Activated T-helper 1 cell treated with anti-CD3 and anti-CD28 coated beads, Interleukin-12 subunit alpha, Interleukin-12 subunit beta, Interleukin-2, Interleukin-4 antibody, amounts not matched to agents 30 ng/mL and 10 ng/mL and 1 ng/mL, durations not matched to agents 14 hours and 24 hours and 36 hours (primary cell): ENCODE results near the gene AFF4. TPM values are rescaled to one million over a fixed set of nuclear protein-coding genes. Genes with fewer than 3 reads are reported as not detected.
A peak's percentile ranks its signal among the peaks of the same experiment; 100 is the strongest.

Source experiments
- DNase-seq: peaks from one replicate; pipeline ENCODE4 v3.0.0; 2021; ENCODE audit warnings: low spot score
- H3K27ac Mint-ChIP-seq: one replicate; pipeline ENCODE4 v1.8.0; 2021; ENCODE audit warnings: mild to moderate bottlenecking, mixed read lengths
- H3K27me3 Mint-ChIP-seq: one replicate; pipeline ENCODE4 v1.8.0; 2022; ENCODE audit warnings: mild to moderate bottlenecking, moderate library complexity, mixed read lengths; ENCODE audit not compliant: insufficient read depth
- H3K36me3 Mint-ChIP-seq: one replicate; pipeline ENCODE4 v1.8.0; 2021; ENCODE audit warnings: low read depth, mixed read lengths
- H3K4me1 Mint-ChIP-seq: one replicate; pipeline ENCODE4 v1.8.0; 2021; ENCODE audit warnings: low read depth, mixed read lengths
- H3K4me3 Mint-ChIP-seq: one replicate; pipeline ENCODE4 v1.8.0; 2021; ENCODE audit warnings: mild to moderate bottlenecking, moderate library complexity, mixed read lengths
- H3K9me3 Mint-ChIP-seq: one replicate; pipeline ENCODE4 v1.8.0; 2021; ENCODE audit warnings: mixed read lengths
- intact Hi-C: fragments of 100-400 bp; cut with micrococcal nuclease; formaldehyde crosslinking; loops from one replicate; pipeline ENCODE4 v1.15.1; 2024
- total RNA-seq: library from RNA; stranded (reverse); gene quantifications from 2 replicates; pipeline ENCODE4 v1.2.3, GENCODE V29; 2022

AFF4 gene
- total RNA-seq, 1 donor from 2014 or later = 40.9 TPM

GRCh38 chr5:132873119-132873929 is 90.1 kb downstream of the AFF4 start, which contains the start of gene LEAP2:
TSS of gene LEAP2 (plus strand) at chr5:132873668. CDS start at chr5:132873695, 27 bp downstream.
- Mint-ChIP-seq H3K4me1 (peaks cover 11% of the 10 kb centered on the region), H3K9me3 (no peaks in the 10 kb centered on the region), H3K4me3 (no peak within 1 kb of the TSS), H3K27ac (no peak within 1 kb of the TSS), H3K36me3 (peaks cover 33% of the 10 kb centered on the region), H3K27me3 (no peaks in the 10 kb centered on the region)
- no peak for DNase-seq
- intact Hi-C loops = no loop called here

DNA sequence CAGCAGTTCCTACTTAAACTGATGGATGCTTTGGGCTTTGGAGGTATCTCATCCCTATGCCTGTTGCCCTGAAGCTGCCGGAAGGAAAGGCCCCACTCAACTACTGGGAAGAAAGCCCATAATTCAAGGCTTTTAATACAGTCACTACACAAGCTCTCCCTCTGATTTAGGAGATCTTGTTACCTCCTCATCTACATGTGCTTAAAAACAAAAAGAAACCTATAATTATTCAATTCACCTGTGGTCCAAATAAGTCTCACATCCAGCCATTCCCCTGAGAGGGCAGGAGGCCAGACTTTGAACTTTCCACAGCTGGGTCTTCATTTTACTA is 90.7 kb downstream of the AFF4 start:
- intact Hi-C loops = no loop called here
- H3K4me1 Mint-ChIP-seq = peaks cover 17% of the 10 kb centered on the region

GRCh38 chr5:132871459-132872284 is 91.8 kb downstream of the AFF4 start:
- no peak overlapping the region for H3K27ac Mint-ChIP-seq
- H3K4me1 Mint-ChIP-seq = peaks cover 25% of the 10 kb centered on the region
- peaks cover 33% of the 10 kb centered on the region for H3K36me3 Mint-ChIP-seq
- no peaks in the 10 kb centered on the region for H3K27me3 Mint-ChIP-seq
- H3K4me3 Mint-ChIP-seq = no peak overlapping the region
- no peak for DNase-seq
- intact Hi-C loops = no loop called here
- no peaks in the 10 kb centered on the region for H3K9me3 Mint-ChIP-seq

More for the DNA sequence above, 90.7 kb downstream of the AFF4 start:
- Mint-ChIP-seq H3K27me3 (no peaks in the 10 kb centered on the region), H3K27ac (no peak overlapping the region), H3K9me3 (no peaks in the 10 kb centered on the region), H3K36me3 (peaks cover 30% of the 10 kb centered on the region), H3K4me3 (no peak overlapping the region)
- DNase-seq = no peak

GRCh38 chr5:132870801-132871200 is 92.6 kb downstream of the AFF4 start:
- no peak overlapping the region for H3K4me3 Mint-ChIP-seq
- H3K4me1 Mint-ChIP-seq = peaks cover 26% of the 10 kb centered on the region
- intact Hi-C loops = no loop called here
- no peak overlapping the region for H3K27ac Mint-ChIP-seq
- H3K9me3 Mint-ChIP-seq = no peaks in the 10 kb centered on the region
- no peaks in the 10 kb centered on the region for H3K27me3 Mint-ChIP-seq
- no peak for DNase-seq
- peaks cover 35% of the 10 kb centered on the region for H3K36me3 Mint-ChIP-seq

DNA sequence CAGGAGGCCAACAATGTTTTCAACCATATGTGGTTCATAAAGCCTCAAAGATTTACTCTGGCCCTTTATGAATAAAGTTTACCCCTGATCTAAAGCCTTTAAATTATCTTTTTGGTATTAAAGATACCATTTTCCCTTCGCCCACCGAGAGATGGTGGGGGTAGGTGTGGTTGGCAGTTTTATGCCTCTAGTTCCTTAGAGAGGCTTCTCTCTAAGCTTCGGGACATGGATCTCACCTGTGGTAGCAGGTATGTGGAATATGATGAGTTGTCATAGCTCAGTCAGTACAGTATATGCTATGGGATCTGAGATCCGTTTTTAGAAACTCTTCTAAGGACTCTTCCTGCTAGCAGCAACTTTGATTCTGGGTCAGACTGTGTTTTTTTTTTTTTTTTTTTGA is 94.7 kb downstream of the AFF4 start:
- Mint-ChIP-seq H3K4me3 (peak overlapping the region; percentile 95), H3K27ac (no peak overlapping the region), H3K36me3 (peaks cover 32% of the 10 kb centered on the region), H3K4me1 (peaks cover 33% of the 10 kb centered on the region), H3K27me3 (no peaks in the 10 kb centered on the region), H3K9me3 (no peaks in the 10 kb centered on the region)
- intact Hi-C loops = loop anchor here (5.0 kb wide), 2 partner anchors 371 to 641 kb away; partner anchors contain the start of gene P4HA2
- DNase-seq = no peak

- Mint-ChIP-seq H3K4me1 (peaks cover 33% of the 10 kb centered on the region), H3K9me3 (no peaks in the 10 kb centered on the region), H3K4me3 (peak overlapping the region; percentile 95), H3K36me3 (peaks cover 24% of the 10 kb centered on the region), H3K27me3 (no peaks in the 10 kb centered on the region), H3K27ac (peak overlapping the region; percentile 99)
- DNase-seq = no peak
- intact Hi-C loops = loop anchor here (2.0 to 5.0 kb wide), 7 partner anchors 16 to 1232 kb away; partner anchors contain the start of genes P4HA2, RAPGEF6 and ZCCHC10
These were observed 96.4 kb downstream of the AFF4 start for GRCh38 chr5:132867046-132867451.

DNA sequence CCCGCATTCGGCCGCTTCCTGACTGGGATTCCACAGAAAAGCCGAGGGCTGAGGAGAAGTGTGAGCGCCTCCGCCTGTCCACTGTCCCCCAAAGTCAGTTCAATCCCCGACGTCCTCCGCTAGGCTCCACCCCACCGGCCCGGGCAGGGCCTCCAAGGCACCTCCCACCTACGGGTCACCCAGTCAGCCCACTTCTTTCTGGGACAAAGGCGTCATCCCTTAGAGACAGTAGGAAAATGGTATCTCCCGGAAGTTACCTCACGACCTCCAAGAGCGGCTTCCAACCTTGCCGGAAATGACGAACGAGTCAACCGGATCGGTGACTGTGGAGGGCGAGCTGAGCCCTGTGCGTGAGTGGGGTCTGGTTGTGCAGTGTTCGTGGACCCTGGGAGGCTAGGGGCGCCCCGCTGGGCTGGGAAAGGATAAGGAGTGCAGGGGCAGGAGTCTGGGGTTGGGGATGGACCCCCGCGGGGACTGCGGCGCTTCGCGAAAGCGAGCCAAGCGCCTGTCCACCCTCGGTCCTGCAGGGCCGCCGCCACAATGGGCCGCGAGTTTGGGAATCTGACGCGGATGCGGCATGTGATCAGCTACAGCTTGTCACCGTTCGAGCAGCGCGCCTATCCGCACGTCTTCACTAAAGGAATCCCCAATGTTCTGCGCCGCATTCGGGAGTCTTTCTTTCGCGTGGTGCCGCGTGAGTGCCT is 96.9 kb downstream of the AFF4 start, which contains the start of the genes GDF9 and UQCRQ:
TSS of gene GDF9 (minus strand) at position 128 of the 704 bp plus-strand sequence. CDS start 1,936 bp downstream, outside the sequence.
TSS of gene UQCRQ (plus strand) at position 301 of the 704 bp plus-strand sequence. CDS start at position 541, 240 bp downstream.
- Mint-ChIP-seq H3K36me3 (peaks cover 24% of the 10 kb centered on the region), H3K27me3 (no peaks in the 10 kb centered on the region), H3K4me1 (peaks cover 33% of the 10 kb centered on the region), H3K4me3 (peak within 1 kb of the TSS; percentile 95), H3K9me3 (no peaks in the 10 kb centered on the region), H3K27ac (peak within 1 kb of the TSS; percentile 99)
- DNase-seq = peak; percentile 93
- intact Hi-C loops = loop anchor here (1.0 to 5.0 kb wide), 14 partner anchors 16 to 1232 kb away; partner anchors contain the start of genes AFF4, KIF3A, P4HA2 and RAPGEF6

DNA sequence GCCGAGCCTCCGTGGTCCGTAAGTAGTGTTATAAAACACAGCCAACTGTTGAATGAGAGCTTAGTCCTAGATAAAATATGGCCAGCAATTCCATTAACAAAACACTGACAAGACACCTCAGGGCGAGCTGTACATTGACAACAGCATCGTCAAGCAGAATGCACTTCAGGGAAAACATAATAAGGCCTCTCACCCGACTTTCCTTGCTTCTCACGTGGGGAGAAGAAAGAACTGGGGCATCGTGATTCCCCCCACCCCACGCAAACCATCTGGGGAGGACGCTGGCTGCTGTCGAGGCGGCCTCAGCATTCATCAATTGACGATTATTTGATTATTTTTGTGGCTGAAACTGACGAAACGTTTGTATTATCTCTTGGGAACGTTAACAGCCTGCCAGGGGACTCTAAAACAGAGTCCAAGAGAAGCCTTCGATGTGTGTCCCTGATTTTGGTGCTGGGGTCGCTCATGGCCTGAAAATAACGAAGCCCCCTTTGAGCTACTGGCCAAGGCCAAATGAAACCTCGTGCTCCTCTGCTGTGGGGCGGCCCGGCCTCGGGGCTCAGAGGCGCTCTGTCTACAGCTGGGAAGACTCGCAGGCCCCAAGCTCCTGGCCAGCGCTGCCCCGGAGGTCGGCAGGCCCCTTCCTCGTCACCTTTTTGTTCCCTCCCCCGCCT is 97.6 kb downstream of the AFF4 start:
- peak overlapping the region; percentile 95 for H3K4me3 Mint-ChIP-seq
- H3K27me3 Mint-ChIP-seq = no peaks in the 10 kb centered on the region
- intact Hi-C loops = loop anchor here (1.0 to 5.0 kb wide), 14 partner anchors 17 to 1231 kb away; partner anchors contain the start of genes AFF4, KIF3A, P4HA2 and RAPGEF6

DNA sequence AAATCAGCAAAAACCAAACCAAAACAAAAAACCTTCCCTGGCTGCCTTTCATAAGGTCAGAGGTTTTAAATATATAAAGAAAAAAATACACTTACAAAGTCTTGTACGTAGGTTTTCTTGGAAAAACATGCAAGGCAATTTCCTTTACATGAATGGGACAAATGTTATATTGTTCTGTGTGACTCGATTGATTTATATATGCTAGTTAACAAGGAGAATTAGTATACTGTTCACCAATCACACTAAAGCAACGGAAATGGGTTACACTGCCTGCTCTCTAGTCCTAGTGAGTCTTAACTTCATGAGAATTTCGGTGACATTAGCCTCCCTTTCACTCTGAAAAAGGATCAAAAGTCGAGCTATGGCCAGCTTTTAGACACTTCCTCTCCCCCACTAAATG is 102.7 kb downstream of the AFF4 start:
- Mint-ChIP-seq H3K27ac (no peak overlapping the region), H3K4me3 (no peak overlapping the region), H3K27me3 (peaks cover 4% of the 10 kb centered on the region), H3K9me3 (no peaks in the 10 kb centered on the region), H3K36me3 (no peaks in the 10 kb centered on the region), H3K4me1 (peaks cover 13% of the 10 kb centered on the region)
- intact Hi-C loops = no loop called here
- no peak for DNase-seq

More for the DNA sequence above, 97.6 kb downstream of the AFF4 start:
- Mint-ChIP-seq H3K9me3 (no peaks in the 10 kb centered on the region), H3K27ac (peak overlapping the region; percentile 99), H3K4me1 (peaks cover 33% of the 10 kb centered on the region), H3K36me3 (peaks cover 21% of the 10 kb centered on the region)
- no peak for DNase-seq

DNA sequence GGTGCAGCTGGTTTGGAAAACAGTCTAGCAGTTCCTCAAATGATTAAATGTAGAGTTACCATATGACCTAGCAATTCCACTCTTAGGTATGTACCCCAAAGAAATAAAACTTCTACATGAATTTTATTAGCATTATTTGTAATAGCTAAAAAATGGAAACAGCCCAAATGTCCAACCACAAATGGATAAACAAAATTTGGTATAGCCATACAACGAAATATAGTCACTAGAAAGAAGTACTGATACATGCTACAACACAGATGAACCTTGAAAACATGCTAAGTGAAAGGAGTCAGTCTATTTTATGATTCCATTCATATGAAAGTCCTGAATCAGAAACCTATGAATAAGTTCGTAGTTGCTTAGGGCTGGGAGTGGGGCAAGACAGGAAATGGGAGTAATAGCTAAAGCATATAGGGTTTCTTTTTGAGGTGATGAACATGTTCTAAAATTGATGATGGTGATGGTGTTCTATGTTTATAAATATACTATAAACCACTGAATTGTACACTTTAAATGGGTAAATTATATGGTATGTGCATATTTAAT is 103.5 kb downstream of the AFF4 start:
- no peak overlapping the region for H3K4me3 Mint-ChIP-seq
- no peaks in the 10 kb centered on the region for H3K9me3 Mint-ChIP-seq
- DNase-seq = no peak
- H3K36me3 Mint-ChIP-seq = no peaks in the 10 kb centered on the region
- peaks cover 6% of the 10 kb centered on the region for H3K4me1 Mint-ChIP-seq
- peaks cover 4% of the 10 kb centered on the region for H3K27me3 Mint-ChIP-seq
- intact Hi-C loops = no loop called here
- H3K27ac Mint-ChIP-seq = no peak overlapping the region

GRCh38 chr5:132856011-132856410 is 107.4 kb downstream of the AFF4 start:
- H3K4me3 Mint-ChIP-seq = no peak overlapping the region
- H3K9me3 Mint-ChIP-seq = no peaks in the 10 kb centered on the region
- H3K4me1 Mint-ChIP-seq = peaks cover 6% of the 10 kb centered on the region
- intact Hi-C loops = no loop called here
- H3K36me3 Mint-ChIP-seq = no peaks in the 10 kb centered on the region
- DNase-seq = no peak
- peaks cover 4% of the 10 kb centered on the region for H3K27me3 Mint-ChIP-seq
- no peak overlapping the region for H3K27ac Mint-ChIP-seq
